ENCODE results near the gene FAM3A. TPM values are rescaled to one million over a fixed set of nuclear protein-coding genes. Genes with fewer than 3 reads are reported as not detected.

FAM3A gene
- total RNA-seq, 1 donor from 2014 or later: 35.3 TPM

DNA sequence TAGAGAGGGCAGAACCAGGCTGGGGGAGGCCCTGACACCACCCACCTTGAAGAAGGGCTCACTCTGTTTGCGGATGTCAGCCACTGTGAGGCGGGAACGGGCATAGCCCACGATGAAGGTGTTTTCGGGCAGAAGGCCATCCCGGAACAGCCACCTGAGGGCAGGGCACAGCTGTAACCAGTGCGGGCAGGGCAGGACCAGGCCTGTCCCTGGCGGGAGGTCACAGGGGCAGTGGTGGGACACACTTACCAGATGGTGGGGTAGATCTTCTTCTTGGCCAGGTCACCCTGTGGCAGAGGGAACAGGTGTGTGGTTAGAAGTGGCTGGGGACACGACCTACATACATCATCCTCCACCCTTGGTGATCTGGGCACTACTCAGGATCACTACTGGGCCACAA, 19.9 kb upstream of the FAM3A start:
- ATAC-seq: no peak
- no peak for DNase-seq (ENCODE audit: low spot score)

DNA sequence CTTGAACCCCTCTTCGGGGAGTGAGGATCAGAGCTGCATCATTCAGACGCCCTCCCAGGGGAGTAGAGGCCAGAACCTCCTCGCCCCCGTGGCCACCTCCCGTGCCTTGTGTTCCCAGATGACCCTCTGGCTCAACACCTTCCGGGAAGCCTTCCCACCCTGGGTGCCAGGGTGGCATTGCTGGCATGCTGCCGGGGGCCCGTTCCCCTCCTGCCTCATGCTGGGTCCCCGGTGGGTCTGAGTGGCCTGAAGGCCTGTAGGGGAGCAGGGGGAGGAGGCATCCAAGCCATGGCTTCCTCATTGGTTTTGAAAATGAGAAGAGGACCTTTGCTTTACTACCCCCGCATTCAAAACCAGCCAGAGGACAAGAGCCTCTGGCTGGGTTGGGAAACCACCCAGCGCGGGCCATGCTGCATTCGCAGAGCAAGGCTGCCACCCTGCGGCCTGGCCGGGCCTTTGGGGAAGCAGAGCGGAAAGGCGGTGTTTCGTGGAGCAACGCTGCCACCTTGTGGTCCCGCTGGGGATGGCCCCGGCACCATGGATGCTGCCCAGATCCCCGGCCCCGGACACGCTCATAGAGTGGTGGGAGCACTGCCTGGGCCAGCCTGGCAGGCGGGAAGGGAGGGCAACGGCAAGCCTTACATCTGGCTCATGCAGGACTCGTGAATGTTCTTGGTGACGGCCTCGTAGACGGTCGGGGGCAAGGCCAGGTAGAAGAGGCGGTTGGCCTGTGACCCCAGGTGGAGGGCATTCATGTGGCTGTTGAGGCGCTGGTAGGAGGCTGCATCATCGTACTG, 18.7 kb upstream of the FAM3A start:
- ATAC-seq (peak; percentile 99), DNase-seq (ENCODE audit: low spot score) (peak; percentile 81)

DNA sequence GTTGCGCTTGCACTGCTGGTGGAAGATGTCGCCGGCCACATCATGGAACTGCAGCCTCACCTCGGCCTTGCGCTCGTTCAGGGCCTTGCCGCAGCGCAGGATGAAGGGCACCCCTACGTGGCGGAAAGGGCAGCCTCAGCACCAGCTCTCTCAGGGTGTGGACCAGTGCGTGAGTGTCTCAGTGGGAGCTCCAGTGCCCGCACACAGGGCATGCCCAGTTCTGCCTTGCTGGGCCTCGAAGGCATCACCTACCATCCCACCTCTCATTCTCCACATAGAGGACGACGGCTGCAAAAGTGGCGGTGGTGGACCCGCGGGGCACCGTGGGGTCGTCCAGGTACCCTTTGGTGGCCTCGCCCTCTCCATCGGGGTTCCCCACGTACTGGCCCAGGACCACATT, 16.7 kb upstream of the FAM3A start:
- ATAC-seq: no peak
- DNase-seq (ENCODE audit: low spot score): no peak

DNA sequence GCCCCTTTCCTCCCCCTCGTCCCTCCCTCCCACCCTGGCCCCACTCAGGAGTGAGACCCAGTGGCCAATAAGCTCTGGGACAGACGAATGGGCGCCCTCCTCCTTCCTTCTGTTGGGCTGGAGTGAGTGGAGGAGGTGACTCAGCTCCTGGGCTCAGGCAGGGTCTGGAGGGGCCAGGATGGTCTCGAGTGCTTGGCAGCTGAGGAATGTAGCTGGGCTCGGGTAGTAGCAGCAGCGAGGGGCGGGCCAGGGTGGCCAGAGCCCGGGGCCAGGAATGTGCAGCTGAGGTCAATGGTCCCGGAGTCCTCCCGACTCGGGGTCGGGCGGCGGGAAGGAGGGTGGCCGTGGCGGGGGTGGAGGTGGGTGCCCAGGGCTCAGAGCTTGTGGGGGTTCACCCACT, 15.6 kb upstream of the FAM3A start:
- ATAC-seq (no peak), DNase-seq (ENCODE audit: low spot score) (no peak)

DNA sequence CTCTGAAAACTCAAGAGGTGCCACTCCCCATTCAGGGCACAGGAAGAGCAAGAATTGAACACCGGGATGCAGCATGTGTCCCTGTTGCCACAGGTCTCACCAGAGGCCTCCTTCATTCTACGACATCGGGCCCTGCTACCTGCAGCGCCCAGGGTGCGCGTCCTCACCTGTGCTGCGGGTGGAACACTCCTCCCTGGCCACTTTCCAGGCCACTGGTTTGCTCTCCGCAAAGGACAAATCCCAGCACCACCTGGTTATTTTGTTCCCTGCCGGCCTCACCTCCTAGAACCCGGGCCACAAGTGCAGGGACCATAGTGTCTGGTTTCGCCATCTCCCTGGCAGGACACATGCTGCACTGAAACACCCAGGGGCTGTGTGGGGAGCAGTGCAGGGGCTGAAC, 14.3 kb upstream of the FAM3A start:
- DNase-seq (ENCODE audit: low spot score): no peak
- ATAC-seq: no peak

DNA sequence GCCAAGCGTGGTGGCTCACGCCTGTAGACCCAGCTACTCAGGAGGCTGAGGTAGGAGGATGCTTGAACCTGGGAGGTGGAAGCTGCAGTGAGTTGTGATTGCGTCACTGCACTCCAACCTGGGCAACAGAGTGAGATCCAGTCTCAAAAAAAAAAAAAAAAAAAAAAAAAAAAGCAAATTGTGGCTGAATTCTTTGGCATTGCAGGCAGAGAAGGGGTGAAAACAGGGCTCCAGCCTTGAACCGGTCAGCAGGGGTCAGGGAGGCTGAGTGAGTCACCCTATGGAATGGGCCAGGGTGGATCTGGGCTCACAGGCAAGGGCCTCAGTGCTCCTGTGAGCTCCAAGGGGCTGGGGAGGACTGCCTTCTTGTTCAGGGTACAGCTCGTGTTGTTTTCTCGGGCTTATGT, 13.2 kb upstream of the FAM3A start:
- DNase-seq (ENCODE audit: low spot score) (no peak), ATAC-seq (no peak)

DNA sequence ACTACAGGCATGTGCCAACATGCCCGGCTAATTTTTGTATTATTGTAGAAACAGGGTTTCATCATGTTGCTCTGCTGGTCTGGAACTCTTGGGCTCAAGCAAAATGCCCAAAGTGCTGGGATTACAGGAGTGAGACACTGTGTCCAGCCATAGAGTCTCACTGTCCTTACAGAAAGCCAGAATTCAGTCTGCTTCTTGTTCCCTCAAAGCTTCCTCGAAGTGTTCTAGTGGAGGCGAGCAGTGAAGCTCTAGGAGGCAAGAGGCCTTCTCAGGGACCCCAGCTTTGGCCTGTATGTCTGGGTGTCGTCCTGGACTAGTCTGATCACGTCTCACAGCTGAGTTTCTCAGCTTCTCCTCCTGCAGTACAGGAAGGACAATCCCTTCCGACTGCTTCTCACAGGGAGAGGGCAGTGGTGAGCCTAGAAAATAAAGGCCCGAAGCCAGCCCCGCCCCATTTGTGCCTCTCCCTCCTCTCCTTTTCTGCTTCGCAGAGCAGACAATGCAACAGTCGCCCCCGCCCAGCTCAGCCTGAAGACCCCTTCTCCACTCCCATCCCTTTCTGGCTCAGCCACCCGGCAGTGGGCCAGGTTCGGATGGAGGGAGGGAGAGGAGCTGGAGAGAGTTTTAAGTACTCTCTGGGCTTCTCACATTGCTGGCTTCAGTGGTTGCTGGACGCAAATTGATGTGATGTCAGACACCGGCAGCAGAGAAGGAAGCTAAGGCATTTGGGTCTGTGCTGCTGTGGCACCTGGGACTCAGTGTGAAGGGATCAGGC, 11.1 kb upstream of the FAM3A start:
- ATAC-seq (peak; percentile 98), DNase-seq (ENCODE audit: low spot score) (peak; percentile 67)

DNA sequence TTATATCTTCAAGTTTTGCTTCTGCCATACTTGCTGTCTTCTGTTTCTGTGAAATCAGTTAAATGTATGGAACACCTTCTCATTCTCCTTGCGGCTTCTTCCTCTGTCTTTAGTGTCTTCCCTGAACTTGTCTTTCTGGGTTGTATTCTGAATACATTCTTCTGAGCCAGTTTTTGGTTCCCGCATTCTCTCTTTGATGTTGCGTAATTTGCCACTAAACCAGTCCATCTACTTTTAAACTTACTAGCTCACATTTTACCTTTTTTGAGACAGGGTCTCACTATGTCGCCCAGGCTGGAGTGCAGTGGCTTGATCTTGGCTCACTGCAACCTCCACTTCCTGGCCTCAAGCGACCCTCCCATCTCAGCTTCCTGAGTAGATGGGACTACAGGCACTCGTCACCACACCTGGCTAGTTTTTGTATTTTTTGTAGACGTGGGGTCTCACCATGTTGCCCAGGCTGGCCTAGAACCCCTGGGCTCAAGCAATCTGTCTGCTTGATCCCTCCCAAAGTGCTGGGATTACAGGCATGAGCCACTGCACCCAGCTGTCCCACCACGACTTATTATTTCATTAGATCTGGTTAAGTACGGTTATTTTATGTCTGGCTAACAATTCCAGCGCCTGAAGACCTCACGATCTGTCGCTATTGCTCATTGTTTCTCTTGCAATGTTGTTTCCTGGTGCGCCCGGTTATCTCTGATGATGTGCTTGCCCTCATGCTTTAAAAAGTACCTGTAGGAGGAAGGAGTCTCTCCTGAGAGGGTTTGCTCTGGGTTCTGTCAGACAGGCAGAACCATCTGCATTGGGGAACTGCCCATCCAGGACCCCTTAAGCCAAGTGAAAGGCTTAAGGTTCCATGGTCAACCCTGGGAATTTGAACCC, 9.8 kb upstream of the FAM3A start:
- ATAC-seq: no peak

DNA sequence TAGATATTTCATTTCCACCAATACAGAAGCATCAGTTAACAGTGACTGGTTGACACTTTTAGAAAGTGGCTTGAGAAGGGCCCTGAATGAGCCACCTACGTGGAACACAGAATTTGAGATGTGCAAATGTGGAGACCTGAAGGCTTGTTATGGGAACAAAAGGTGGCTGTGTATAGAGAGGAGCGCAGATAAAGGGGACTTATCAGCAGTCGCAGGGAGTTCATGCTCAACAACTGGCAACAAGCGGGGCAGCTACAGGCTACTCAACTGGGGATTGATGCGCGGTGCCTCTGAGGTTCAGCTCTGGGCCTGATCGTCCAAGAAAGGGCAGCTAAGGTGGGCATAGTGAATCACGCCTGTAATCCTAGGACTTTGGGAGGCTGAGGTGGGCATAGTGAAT, 3.4 kb upstream of the FAM3A start:
- no peak for ATAC-seq
- DNase-seq (ENCODE audit: low spot score): no peak

More for the DNA sequence above, 9.8 kb upstream of the FAM3A start:
- no peak for DNase-seq (ENCODE audit: low spot score)

DNA sequence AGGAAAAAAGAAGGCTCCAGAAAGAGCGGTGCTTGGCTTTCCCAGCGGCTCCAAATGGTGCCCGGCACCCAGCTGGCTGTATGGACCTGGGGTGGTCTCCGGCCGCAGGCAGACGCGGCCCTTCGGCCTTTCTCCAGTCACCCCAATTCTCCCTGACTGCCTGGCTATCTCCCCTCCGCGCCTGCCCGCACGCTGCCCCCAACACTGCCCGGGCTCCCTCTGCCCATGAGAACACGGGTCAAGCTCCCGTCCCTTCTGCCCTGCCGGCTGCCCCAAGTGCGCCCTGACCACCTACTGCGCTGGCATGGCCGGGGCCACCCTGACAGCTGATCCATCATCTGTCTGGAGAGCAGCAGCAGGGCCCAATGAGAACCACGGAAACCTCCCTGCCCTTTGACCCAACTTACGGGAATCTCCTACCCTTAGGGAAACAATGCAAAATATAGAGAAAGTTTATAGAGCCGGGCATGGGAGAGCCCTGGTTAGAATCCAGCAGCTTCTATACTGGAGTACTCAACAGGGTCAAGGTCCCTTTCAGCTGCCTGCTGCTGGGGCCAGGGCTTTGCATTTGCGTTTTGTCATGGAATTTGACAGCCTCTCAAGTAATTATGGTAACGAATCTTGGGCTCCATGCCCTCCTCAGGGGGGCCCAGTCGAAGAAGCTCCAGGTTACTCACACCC, 1.2 kb upstream of the FAM3A start:
- ATAC-seq (peak; percentile 19), DNase-seq (ENCODE audit: low spot score) (no peak)

DNA sequence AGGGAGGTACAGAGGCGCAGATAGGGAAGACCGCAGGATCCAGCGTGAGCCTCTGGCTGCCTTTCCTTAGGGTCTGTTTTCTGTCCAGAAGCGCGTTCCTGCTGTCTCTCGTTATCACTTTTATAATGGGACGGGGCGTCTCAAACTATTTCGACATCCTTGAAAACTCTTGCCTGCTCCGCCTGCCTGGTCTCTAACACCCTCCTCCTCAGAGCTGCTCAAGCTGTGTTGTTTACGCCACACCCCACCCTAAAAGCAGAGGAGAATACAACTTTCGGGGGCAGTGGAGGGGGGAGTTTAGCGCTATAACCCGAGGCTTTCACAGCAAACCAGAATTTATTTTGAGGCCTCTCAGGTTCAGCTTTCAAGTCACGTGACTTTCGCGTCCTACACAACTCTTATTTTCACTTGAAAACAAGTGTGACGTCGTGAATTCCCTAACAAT, 646 bp upstream of the FAM3A start:
- DNase-seq (ENCODE audit: low spot score) (no peak), ATAC-seq (no peak)

DNA sequence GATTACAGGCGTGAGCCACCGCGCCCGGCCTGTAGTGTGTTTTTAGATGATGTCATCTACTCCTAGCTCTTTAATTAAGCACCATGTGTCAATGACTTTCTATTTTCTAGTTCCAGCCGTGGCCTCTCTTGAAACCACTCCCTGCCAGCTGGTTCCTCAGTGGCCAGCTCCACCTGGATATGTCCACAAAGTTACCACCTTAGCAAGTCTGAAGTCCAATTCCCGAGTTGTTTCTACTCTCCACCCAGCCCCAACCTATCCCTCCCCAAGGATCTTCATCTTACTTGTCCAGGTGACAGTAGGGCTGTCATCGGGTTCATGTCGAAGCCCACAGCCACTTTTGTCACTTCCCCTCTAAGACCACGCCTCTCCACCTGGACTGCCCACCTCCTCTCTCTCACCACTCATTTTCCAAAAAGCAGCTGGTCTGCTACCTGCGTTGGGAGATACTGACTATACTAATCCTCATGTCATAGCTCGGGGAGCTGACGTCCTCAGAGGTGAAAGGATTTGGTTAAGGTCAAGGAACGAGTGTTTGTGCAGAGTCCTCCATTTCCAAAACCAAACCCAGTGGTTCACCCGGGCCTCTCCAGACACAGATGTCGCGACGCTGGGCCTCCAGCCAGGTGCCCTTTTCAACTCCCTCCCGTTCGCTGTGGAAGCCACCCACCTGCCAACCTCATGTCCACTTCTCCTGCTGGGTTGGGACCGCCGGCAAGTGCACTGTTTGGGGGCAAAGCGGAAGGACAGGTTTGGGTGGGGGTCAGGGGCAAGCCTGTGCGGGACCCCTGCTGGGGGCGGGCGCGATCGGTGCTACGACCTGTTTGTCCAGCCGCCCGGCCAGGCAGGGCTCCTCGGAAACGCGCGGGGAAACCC, 704 bp downstream of the FAM3A start:
- DNase-seq (ENCODE audit: low spot score) (peak; percentile 68), ATAC-seq (peak; percentile 48)

DNA sequence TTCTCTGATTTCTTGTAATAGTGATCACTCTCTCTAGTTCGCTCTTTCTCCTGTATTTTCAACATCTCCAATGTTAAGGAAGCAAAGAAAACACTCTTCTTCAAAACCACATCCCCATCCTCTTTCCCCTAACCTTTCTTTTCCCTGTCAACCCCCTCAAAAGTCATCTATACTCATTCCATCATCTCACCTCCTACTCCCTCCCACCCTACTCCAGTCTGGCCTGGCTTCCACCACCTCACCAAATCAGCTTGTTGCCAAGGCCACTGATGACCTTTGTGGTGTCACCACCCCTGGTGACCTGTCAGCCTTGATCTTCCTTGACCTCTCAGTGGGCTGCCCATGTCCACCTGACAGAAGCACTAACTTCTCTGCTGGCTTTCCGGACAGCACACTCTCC, 2.3 kb downstream of the FAM3A start:
- ATAC-seq (no peak), DNase-seq (ENCODE audit: low spot score) (no peak)

DNA sequence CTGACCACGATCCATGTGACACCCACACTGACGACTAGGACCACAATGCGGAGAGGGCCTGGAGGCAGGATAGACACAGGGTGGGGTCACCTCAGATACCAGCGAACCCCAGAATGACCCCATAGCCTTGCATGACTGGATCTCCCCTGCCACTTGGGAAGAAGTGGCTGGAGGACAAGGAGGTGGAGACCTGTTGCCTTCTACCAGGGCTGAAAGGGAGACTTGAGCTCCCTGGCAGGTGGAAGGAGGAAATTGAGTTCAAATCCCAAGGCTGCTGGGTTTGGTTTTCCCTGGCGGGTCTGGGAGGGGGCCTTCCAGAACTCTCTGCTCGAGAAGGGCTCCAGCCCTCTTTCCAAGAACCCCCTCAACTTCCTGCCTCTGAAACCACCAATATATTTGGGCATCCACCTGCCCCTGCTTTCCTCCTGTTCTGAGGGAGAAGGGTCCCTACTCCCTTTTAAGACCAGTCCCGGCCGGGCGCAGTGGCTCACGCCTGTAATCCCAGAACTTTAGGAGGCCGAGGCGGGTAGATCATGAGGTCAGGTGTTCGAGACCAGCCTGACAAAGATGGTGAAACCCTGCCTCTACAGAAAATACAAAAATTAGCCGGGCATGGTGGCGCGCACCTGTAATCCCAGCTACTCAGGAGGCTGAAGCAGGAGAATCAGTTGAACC, 3.0 kb downstream of the FAM3A start:
- DNase-seq (ENCODE audit: low spot score): no peak

DNA sequence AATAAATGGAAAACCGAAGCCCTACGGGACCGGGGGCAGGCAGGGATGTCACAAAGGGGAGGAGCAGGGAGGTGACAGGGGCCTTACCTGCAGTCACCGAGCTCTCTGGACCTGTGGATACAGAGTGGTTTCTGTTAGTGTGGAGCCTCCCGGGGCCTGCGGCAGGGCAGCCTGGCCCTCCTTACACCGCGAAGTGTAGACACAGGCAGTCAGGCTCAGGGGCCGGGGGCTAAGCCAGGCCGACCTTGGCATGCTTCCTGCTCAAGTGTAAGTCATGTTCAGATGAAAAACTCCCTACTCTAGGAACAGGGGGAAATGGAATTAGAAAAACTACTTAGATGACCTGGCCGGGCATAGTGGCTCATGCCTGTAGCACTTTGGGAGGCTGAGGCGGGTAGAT, 4.3 kb downstream of the FAM3A start:
- DNase-seq (ENCODE audit: low spot score) (no peak), ATAC-seq (no peak)

More for the DNA sequence above, 3.0 kb downstream of the FAM3A start:
- no peak for ATAC-seq

DNA sequence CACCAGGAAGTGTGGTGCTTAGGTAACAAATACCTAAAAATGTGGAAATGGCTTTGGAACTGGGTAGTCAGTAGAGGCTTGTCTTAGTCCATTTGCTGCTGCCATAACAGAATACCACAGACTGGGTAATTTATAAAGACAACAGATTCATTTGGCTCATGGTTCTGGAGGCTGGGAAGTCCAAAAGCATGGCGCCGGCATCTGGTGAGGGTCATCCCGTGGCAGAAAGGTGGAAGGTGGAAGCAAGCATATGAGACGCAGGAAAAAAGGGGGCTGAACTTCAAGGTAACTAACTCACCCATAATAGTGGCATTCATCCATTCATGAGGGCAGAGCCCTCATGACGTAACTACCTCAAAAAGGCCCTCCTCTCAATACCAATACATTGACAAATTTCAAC, 6.6 kb downstream of the FAM3A start:
- no peak for DNase-seq (ENCODE audit: low spot score)
- ATAC-seq: no peak

DNA sequence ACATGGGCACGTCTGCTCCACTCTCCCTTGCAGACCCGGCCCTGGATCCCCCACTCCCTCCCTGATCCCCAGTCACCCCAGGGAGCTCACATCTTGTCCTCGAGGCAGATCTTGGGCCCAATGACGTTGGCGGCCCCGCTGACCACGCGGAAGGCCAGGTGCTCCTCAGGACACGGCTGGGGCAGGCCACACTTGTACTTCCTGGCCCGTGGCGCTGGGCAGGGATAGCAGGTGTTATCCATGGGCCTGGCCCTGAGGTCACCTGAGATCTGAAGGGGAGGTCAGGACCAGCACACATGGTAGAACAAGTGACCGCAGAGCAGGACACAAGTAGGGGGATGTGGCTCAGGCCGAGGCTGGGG, 7.7 kb downstream of the FAM3A start:
- no peak for ATAC-seq
- no peak for DNase-seq (ENCODE audit: low spot score)

DNA sequence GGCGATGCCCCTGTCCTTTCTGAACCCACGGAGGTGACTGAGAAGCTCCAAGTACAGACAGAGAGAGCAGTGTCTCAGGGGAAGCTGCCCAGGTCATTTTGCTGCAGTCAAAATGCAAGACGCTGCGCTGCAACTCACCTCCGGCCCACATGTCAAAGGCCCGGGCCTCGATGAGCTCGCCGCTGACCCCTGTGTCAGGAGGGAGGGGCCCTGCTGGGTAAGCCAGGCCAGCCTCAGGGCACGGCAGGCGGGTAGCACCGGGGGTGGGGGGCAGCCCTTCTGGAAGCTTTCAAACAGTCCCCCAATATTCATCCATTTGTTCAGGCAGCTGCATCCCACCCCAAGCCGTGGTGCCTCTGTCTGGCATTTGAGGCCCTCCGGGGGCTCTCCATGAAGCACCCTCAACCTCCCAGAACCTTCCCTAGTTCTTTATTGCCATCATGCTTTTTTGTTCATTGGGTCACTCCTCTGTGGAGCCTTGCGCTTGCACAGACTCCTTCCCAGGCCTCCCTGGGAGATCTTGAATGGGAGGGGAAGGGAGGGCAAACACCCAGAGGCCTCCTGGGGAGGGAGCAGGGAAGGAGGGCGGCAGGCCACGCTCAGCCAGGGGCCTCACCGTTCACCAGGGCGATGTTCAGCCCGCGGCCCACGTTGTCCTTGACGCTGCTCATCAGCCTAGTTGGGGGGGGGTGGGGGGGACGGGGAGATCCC, 8.2 kb downstream of the FAM3A start:
- no peak for ATAC-seq
- DNase-seq (ENCODE audit: low spot score): no peak
